H9 (cell line): ENCODE results near the gene MINPP1. TPM values are rescaled to one million over a fixed set of nuclear protein-coding genes. Genes with fewer than 3 reads are reported as not detected.

Source experiments
- DNase-seq: peaks from one replicate; pipeline ENCODE4 v3.0.0-alpha.2; 2017
- H2AFZ ChIP-seq: one replicate; pipeline ENCODE4 v1.6.1; 2013; ENCODE audit warnings: mild to moderate bottlenecking, low read length, control low read depth, moderate library complexity
- H2AK5ac ChIP-seq: 2 replicates; pipeline ENCODE4 v1.6.1; 2013; ENCODE audit warnings: low read length, control low read depth, mixed read lengths; ENCODE audit not compliant: insufficient read length
- H2BK120ac ChIP-seq: one replicate; pipeline ENCODE4 v1.6.1; 2013; ENCODE audit warnings: low read depth, mild to moderate bottlenecking, low read length, control low read depth, inconsistent platforms; ENCODE audit not compliant: poor library complexity, severe bottlenecking
- H2BK12ac ChIP-seq: 2 replicates; pipeline ENCODE4 v1.6.1; 2013; ENCODE audit warnings: low read length, control low read depth, mixed read lengths, low read depth; ENCODE audit not compliant: insufficient read length
- H2BK15ac ChIP-seq: 2 replicates; pipeline ENCODE4 v1.6.1; 2013; ENCODE audit warnings: low read depth, low read length, control low read depth
- H2BK20ac ChIP-seq: one replicate; pipeline ENCODE4 v1.6.1; 2013; ENCODE audit warnings: low read depth, mild to moderate bottlenecking, low read length, control low read depth, inconsistent platforms; ENCODE audit not compliant: poor library complexity, severe bottlenecking
- H2BK5ac ChIP-seq: 2 replicates; pipeline ENCODE4 v1.6.1; 2013; ENCODE audit warnings: low read length, control low read depth, mixed read lengths; ENCODE audit not compliant: insufficient read length
- H3K14ac ChIP-seq: 2 replicates; pipeline ENCODE4 v1.6.1; 2013; ENCODE audit warnings: low read length, control low read depth; ENCODE audit not compliant: insufficient read depth
- H3K18ac ChIP-seq: 2 replicates; pipeline ENCODE4 v1.6.1; 2013; ENCODE audit warnings: low read depth, mild to moderate bottlenecking, mixed read lengths, low read length, control low read depth; ENCODE audit not compliant: insufficient read length
- H3K23ac ChIP-seq: 2 replicates; pipeline ENCODE4 v1.6.1; 2013; ENCODE audit warnings: low read length, control low read depth, mixed read lengths, low read depth; ENCODE audit not compliant: insufficient read length
- H3K23me2 ChIP-seq: 2 replicates; pipeline ENCODE4 v1.6.1; 2013; ENCODE audit warnings: low read depth, mild to moderate bottlenecking, mixed read lengths, low read length, control low read depth; ENCODE audit not compliant: insufficient read length, poor library complexity, severe bottlenecking
- H3K27ac ChIP-seq: 2 replicates; pipeline ENCODE4 v1.5.1; 2013; ENCODE audit warnings: low read length, control low read depth, mixed read lengths, low read depth; ENCODE audit not compliant: insufficient read length
- H3K27me3 ChIP-seq: 2 replicates; pipeline ENCODE4 v1.6.1; 2013; ENCODE audit warnings: low read length, control low read depth, inconsistent platforms; ENCODE audit not compliant: insufficient read depth
- H3K4ac ChIP-seq: 2 replicates; pipeline ENCODE4 v1.6.1; 2013; ENCODE audit warnings: low read depth, mild to moderate bottlenecking, control low read depth, inconsistent platforms, low read length, moderate library complexity
- H3K4me1 ChIP-seq: 2 replicates; pipeline ENCODE4 v1.6.1; 2013; ENCODE audit warnings: low read length, control low read depth, inconsistent platforms; ENCODE audit not compliant: insufficient read depth
- H3K4me2 ChIP-seq: 2 replicates; pipeline ENCODE4 v1.6.1; 2013; ENCODE audit warnings: low read length, control low read depth, mixed read lengths; ENCODE audit not compliant: insufficient read length, insufficient read depth
- H3K56ac ChIP-seq: 2 replicates; pipeline ENCODE4 v1.6.1; 2013; ENCODE audit warnings: low read depth, mild to moderate bottlenecking, mixed read lengths, low read length, control low read depth; ENCODE audit not compliant: insufficient read length
- H3K79me1 ChIP-seq: 2 replicates; pipeline ENCODE4 v1.6.1; 2013; ENCODE audit warnings: low read depth, mild to moderate bottlenecking, moderate library complexity, low read length, control low read depth, inconsistent platforms; ENCODE audit not compliant: insufficient read depth, poor library complexity, severe bottlenecking
- H3K79me2 ChIP-seq: 2 replicates; pipeline ENCODE4 v1.6.1; 2013; ENCODE audit warnings: low read length, control low read depth, inconsistent platforms; ENCODE audit not compliant: insufficient read depth
- H3K9ac ChIP-seq: 2 replicates; pipeline ENCODE4 v1.6.1; 2013; ENCODE audit warnings: low read length, control low read depth, mixed read lengths; ENCODE audit not compliant: insufficient read length; ENCODE audit errors: extremely low read depth
- H3K9me3 ChIP-seq: one replicate; pipeline ENCODE4 v1.6.1; 2013; ENCODE audit warnings: low read depth, low read length, inconsistent platforms; ENCODE audit not compliant: control insufficient read depth
- H3T11ph ChIP-seq: one replicate; pipeline ENCODE4 v1.6.1; 2013; ENCODE audit warnings: mild to moderate bottlenecking, low read length, control low read depth, inconsistent platforms
- H4K20me1 ChIP-seq: one replicate; pipeline ENCODE4 v1.6.1; 2013; ENCODE audit not compliant: control insufficient read depth, insufficient read length, insufficient read depth
- H4K5ac ChIP-seq: 2 replicates; pipeline ENCODE4 v1.6.1; 2013; ENCODE audit warnings: low read depth, mild to moderate bottlenecking, mixed read lengths, low read length, control low read depth; ENCODE audit not compliant: insufficient read length
- H4K8ac ChIP-seq: replicated peaks from 2 replicates; pipeline ENCODE4 v1.6.1; 2013; ENCODE audit warnings: low read length, control low read depth, mixed read lengths, low read depth; ENCODE audit not compliant: insufficient read length
- H4K91ac ChIP-seq: 2 replicates; pipeline ENCODE4 v1.6.1; 2013; ENCODE audit warnings: low read depth, mild to moderate bottlenecking, moderate library complexity, mixed read lengths, low read length, control low read depth; ENCODE audit not compliant: insufficient read length
- H3K27ac Mint-ChIP-seq, 3 experiments: 2 replicates in 2 of 3; 3 replicates in 1 of 3; pipeline ENCODE4 v1.8.0; 2020 to 2021; ENCODE audit warnings: mixed read lengths in 3 of 3, mild to moderate bottlenecking in 1 of 3, moderate library complexity in 1 of 3
- H3K27me3 Mint-ChIP-seq: 2 replicates; pipeline ENCODE4 v1.8.0; 2021; ENCODE audit warnings: low read depth, mild to moderate bottlenecking, moderate library complexity, mixed read lengths
- H3K36me3 Mint-ChIP-seq, 3 experiments: 2 replicates in 2 of 3; 3 replicates in 1 of 3; pipeline ENCODE4 v1.8.0; 2020 to 2021; ENCODE audit warnings: low read depth in 3 of 3, mixed read lengths in 3 of 3; ENCODE audit not compliant: insufficient read depth in 1 of 3
- H3K4me1 Mint-ChIP-seq, 2 experiments: 2 replicates each; pipeline ENCODE4 v1.8.0; 2020; ENCODE audit warnings: mixed read lengths in 2 of 2
- H3K4me3 Mint-ChIP-seq, 2 experiments: 2 replicates in 1 of 2; 3 replicates in 1 of 2; pipeline ENCODE4 v1.8.0; 2020 to 2021; ENCODE audit warnings: mild to moderate bottlenecking in 2 of 2, mixed read lengths in 2 of 2, moderate library complexity in 1 of 2
- H3K9me3 Mint-ChIP-seq, 2 experiments: 2 replicates in 1 of 2; 3 replicates in 1 of 2; pipeline ENCODE4 v1.8.0; 2020; ENCODE audit warnings: mild to moderate bottlenecking in 2 of 2, mixed read lengths in 2 of 2, moderate library complexity in 1 of 2
- CTCF ChIP-seq: fragments of 200-600 bp; sonication (generic); conservative IDR thresholded peaks from 3 replicates; pipeline ENCODE4 v1.8.0; 2021; ENCODE audit warnings: antibody characterized with exemption, mild to moderate bottlenecking
- total RNA-seq: library from RNA; stranded (reverse); gene quantifications from 2 replicates; pipeline ENCODE4 v1.2.1, GENCODE V29; 2021

The MINPP1 gene
- total RNA-seq, 1 experiment from 2014 or later: 30.3 TPM

GRCh38 chr10:87544721-87545120, 40.0 kb downstream of the MINPP1 start:
- no peak overlapping the region for H3K56ac ChIP-seq
- no peak overlapping the region for H2AK5ac ChIP-seq
- H3K4me3 Mint-ChIP-seq: no peak overlapping the region
- H3K4me2 ChIP-seq: no peak overlapping the region
- no peaks in the 10 kb centered on the region for H4K20me1 ChIP-seq
- peaks cover 18% of the 10 kb centered on the region for H3K9me3 ChIP-seq
- no peak overlapping the region for H3T11ph ChIP-seq
- no peak overlapping the region for H3K14ac ChIP-seq
- H4K8ac ChIP-seq: no peak overlapping the region
- no peak overlapping the region for H2AFZ ChIP-seq
- H2BK12ac ChIP-seq: no peak overlapping the region
- H3K27ac Mint-ChIP-seq: no peak overlapping the region
- no peak overlapping the region for H2BK120ac ChIP-seq
- DNase-seq: no peak
- peaks cover 4% of the 10 kb centered on the region; the same call in 1 of the 2 replicates for H3K4me1 ChIP-seq
- H3K9me3 Mint-ChIP-seq: peaks cover 19 to 24% of the 10 kb centered on the region in 2 experiments
- H3K23ac ChIP-seq: no peak overlapping the region
- no peaks in the 10 kb centered on the region for H3K23me2 ChIP-seq
- H3K27me3 Mint-ChIP-seq: no peaks in the 10 kb centered on the region
- no peaks in the 10 kb centered on the region for H3K79me2 ChIP-seq
- H2BK20ac ChIP-seq: no peak overlapping the region
- no peak overlapping the region for H3K27ac ChIP-seq
- no peak overlapping the region for H2BK15ac ChIP-seq
- H2BK5ac ChIP-seq: no peak overlapping the region
- no peaks in the 10 kb centered on the region for H3K27me3 ChIP-seq
- no peak overlapping the region for H4K5ac ChIP-seq
- H3K4ac ChIP-seq: no peak overlapping the region
- TF ChIP-seq CTCF: no peak
- peaks cover 3% of the 10 kb centered on the region for H3K79me1 ChIP-seq
- no peak overlapping the region for H3K18ac ChIP-seq
- H3K9ac ChIP-seq: no peak overlapping the region
- H3K4me1 Mint-ChIP-seq: peaks cover 17 to 20% of the 10 kb centered on the region in 2 experiments
- no peak overlapping the region for H4K91ac ChIP-seq
- H3K36me3 Mint-ChIP-seq: peaks cover 51 to 56% (median 54%) of the 10 kb centered on the region in 3 experiments
